A549 (cell line): ENCODE data around the gene NKRF. TPM values are rescaled to one million over a fixed set of nuclear protein-coding genes. Genes with fewer than 3 reads are reported as not detected.

ENCODE experiments used
- ATAC-seq, 2 experiments: fragments of 200-7000 bp in 1 of 2; fragments of >200 bp in 1 of 2; cut with Nextera tagmentation in 1 of 2; cut with Tn5 transposase in 1 of 2; 3 replicates each; pipeline versions ENCODE4 v1.8.0 to v1.9.1; 2018 to 2020; ENCODE audit warnings: mild to moderate bottlenecking in 1 of 2, moderate library complexity in 1 of 2
- CTCF ChIA-PET: fragments of 300-600 bp; sonication (Branson Sonifier 250); formaldehyde crosslinking; extraction: SDS; loops from one replicate; lab custom pipeline; 2021; ENCODE audit warnings: antibody characterized with exemption, inconsistent platforms; lab: Yijun Ruan, JAX
- POLR2A ChIA-PET: fragments of 350-600 bp; formaldehyde crosslinking; extraction: SDS; loops from one replicate; lab custom pipeline; 2021; ENCODE audit warnings: antibody characterized with exemption, inconsistent platforms; lab: Yijun Ruan, JAX
- DNase-seq, 2 experiments: peaks; one replicate each; pipeline versions ENCODE4 v3.0.0 to v3.0.0-alpha.2; 2011 to 2016; ENCODE audit warnings: low read depth in 1 of 2, low spot score in 1 of 2
- FAIRE-seq: peaks from 2 replicates; lab custom pipeline; 2011; peaks lifted over from hg19 to GRCh38; lab: Jason Lieb, UNC
- H3K27ac ChIP-seq, 2 experiments: fragments of >200 bp; sonication (Bioruptor Twin); formaldehyde crosslinking; 3 replicates each; pipeline ENCODE4 v1.5.1; 2016 to 2017
- H3K4me1 ChIP-seq: fragments of >200 bp; sonication (Bioruptor Twin); formaldehyde crosslinking; 3 replicates; pipeline ENCODE4 v1.6.1; 2016
- H3K4me2 ChIP-seq: fragments of >200 bp; sonication (Bioruptor Twin); formaldehyde crosslinking; 3 replicates; pipeline ENCODE4 v1.6.1; 2016
- H3K4me3 ChIP-seq: fragments of >200 bp; sonication (Bioruptor Twin); formaldehyde crosslinking; 3 replicates; pipeline ENCODE4 v1.5.1; 2016
- H3K9me3 ChIP-seq: fragments of >200 bp; sonication (Bioruptor Twin); formaldehyde crosslinking; 3 replicates; pipeline ENCODE4 v1.6.1; 2016
- CHD2 ChIP-seq: fragments of 150-350 bp; IDR thresholded peaks from 2 replicates; pipeline ENCODE4 v1.6.1; 2014; ENCODE audit warnings: low read length; ENCODE audit not compliant: partially characterized antibody
- CHD4 ChIP-seq: fragments of 200-600 bp; sonication (generic); IDR thresholded peaks from 2 replicates; pipeline ENCODE4 v1.6.1; 2016; ENCODE audit warnings: antibody characterized with exemption, mild to moderate bottlenecking, borderline replicate concordance
- CTCF ChIP-seq: fragments of >200 bp; sonication (Bioruptor Twin); formaldehyde crosslinking; IDR thresholded peaks from 3 replicates; pipeline ENCODE4 v1.5.1; 2016
- ESRRA ChIP-seq: fragments of 150-350 bp; IDR thresholded peaks from 2 replicates; pipeline ENCODE4 v1.6.1; 2014; ENCODE audit warnings: mild to moderate bottlenecking, low read length, borderline replicate concordance
- FOXS1 ChIP-seq: fragments of 250-450 bp; sonication (Bioruptor Pico); IDR thresholded peaks from 2 replicates; pipeline ENCODE4 v1.5.0; 2020; ENCODE audit warnings: mild to moderate bottlenecking, moderate library complexity
- GATA3 ChIP-seq: IDR thresholded peaks from 2 replicates; pipeline ENCODE4 v1.6.1; 2012; ENCODE audit warnings: borderline replicate concordance
- HOXA7 ChIP-seq: fragments of 250-450 bp; sonication (Bioruptor Pico); IDR thresholded peaks from 2 replicates; pipeline ENCODE4 v1.5.0; 2020; ENCODE audit warnings: mild to moderate bottlenecking, moderate library complexity
- HOXB13 ChIP-seq: fragments of 250-450 bp; sonication (Bioruptor Pico); IDR thresholded peaks from 2 replicates; pipeline ENCODE4 v1.5.0; 2020; ENCODE audit warnings: low read depth, mild to moderate bottlenecking, moderate library complexity
- HOXB5 ChIP-seq: fragments of 250-450 bp; sonication (Bioruptor Pico); IDR thresholded peaks from 2 replicates; pipeline ENCODE4 v1.5.0; 2020; ENCODE audit warnings: mild to moderate bottlenecking, moderate library complexity
- JUNB ChIP-seq: fragments of >200 bp; sonication (Bioruptor Twin); formaldehyde crosslinking; IDR thresholded peaks from 2 replicates; pipeline ENCODE4 v1.6.1; 2016
- KDM1A ChIP-seq: fragments of 200-600 bp; sonication (generic); IDR thresholded peaks from 2 replicates; pipeline ENCODE4 v1.6.1; 2016; ENCODE audit warnings: low read depth, mild to moderate bottlenecking
- KDM5A ChIP-seq: fragments of 200-600 bp; sonication (generic); IDR thresholded peaks from 2 replicates; pipeline ENCODE4 v1.6.1; 2016; ENCODE audit warnings: antibody characterized with exemption, mild to moderate bottlenecking
- MAX ChIP-seq: IDR thresholded peaks from 2 replicates; pipeline ENCODE4 v1.6.1; 2012
- MAZ ChIP-seq: fragments of 150-350 bp; IDR thresholded peaks from 2 replicates; pipeline ENCODE4 v1.6.1; 2014; ENCODE audit warnings: antibody characterized with exemption, low read depth, low read length, borderline replicate concordance
- MYC ChIP-seq: IDR thresholded peaks from 2 replicates; pipeline ENCODE4 v1.6.1; 2012; ENCODE audit warnings: mild to moderate bottlenecking, inconsistent platforms, low read length, improper control_type of control experiment, borderline replicate concordance
- PHF8 ChIP-seq: fragments of 200-600 bp; sonication (generic); IDR thresholded peaks from 2 replicates; pipeline ENCODE4 v1.6.1; 2016; ENCODE audit warnings: low read depth, mild to moderate bottlenecking, antibody characterized with exemption, moderate library complexity, borderline replicate concordance
- POLR2AphosphoS2 ChIP-seq: conservative IDR thresholded peaks from 2 replicates; pipeline ENCODE4 v1.6.1; 2012; ENCODE audit warnings: low read length, improper control_type of control experiment, inconsistent platforms
- SREBF2 ChIP-seq: fragments of 450-650 bp; IDR thresholded peaks from 2 replicates; pipeline ENCODE4 v1.6.1; 2014; ENCODE audit warnings: mild to moderate bottlenecking, moderate library complexity
- ZC3H11A ChIP-seq: fragments of 450-650 bp; IDR thresholded peaks from 2 replicates; pipeline ENCODE4 v1.6.1; 2014; ENCODE audit warnings: antibody characterized with exemption, mild to moderate bottlenecking
- ZNF302 ChIP-seq: fragments of 250-450 bp; sonication (Bioruptor Pico); IDR thresholded peaks from 2 replicates; pipeline ENCODE4 v1.9.0; 2021; ENCODE audit warnings: inconsistent platforms, mild to moderate bottlenecking, moderate library complexity
- WGBS: methylation state at CpG from one replicate; pipeline ENCODE4 v1.1.6; 2017; ENCODE audit errors: missing lambda C conversion rate; 5-methylcytosine and 5-hydroxymethylcytosine counted together
- polyA plus RNA-seq, 4 experiments: library from polyadenylated mRNA; depleted of rRNA in 3 of 4; stranded (reverse); fragments of >200 nt; fragmentation: RNase III in 1 of 4; extraction: RNeasy Plus Mini Kit Qiagen cat#74134 plus additional on column Dnase treatment in 1 of 4; gene quantifications; 2 replicates in 3 of 4; 3 replicates in 1 of 4; pipeline ENCODE4 v1.2.3, GENCODE V29; 2011 to 2017
- TF ChIP-seq, protein P1 (sequence below): fragments of 250-450 bp; sonication (Bioruptor Pico); IDR thresholded peaks from 2 replicates; pipeline ENCODE4 v1.5.0; 2020; ENCODE audit warnings: low read depth, mild to moderate bottlenecking, moderate library complexity
- TF ChIP-seq, protein P2 (sequence below): IDR thresholded peaks from 2 replicates; pipeline ENCODE4 v1.6.1; 2012

The NKRF gene
- polyA plus RNA-seq, 2 of the 4 experiments (the other 2 are of a cell fraction): 14.7 to 16.2 TPM

- FAIRE-seq (no peak), DNase-seq (no peak), ATAC-seq (no peak)
- H3K27ac ChIP-seq: no peak overlapping the region
- 76% methylated on average over 6 of the region's 9 CpGs for WGBS
- TF ChIP-seq HOXB13 (no peak), MAX (no peak), JUNB (no peak), ZNF302 (CRISPR knock-in tag) (no peak), CTCF (no peak), ESRRA (no peak), KDM1A (no peak), ZC3H11A (no peak), FOXS1 (CRISPR knock-in tag) (no peak), SREBF2 (no peak), MAZ (no peak), CHD4 (no peak), KDM5A (no peak)
- H3K9me3 ChIP-seq: no peaks in the 10 kb centered on the region
- no peak overlapping the region for H3K4me3 ChIP-seq
- CTCF ChIA-PET: interaction anchor here (0.9 to 2.0 kb wide), 5 partner anchors 19 to 127 kb away, joined by 3 to 7 read pairs (median 4); no protein-coding TSS in a partner anchor
- POLR2A ChIA-PET: interaction anchor here (0.9 kb wide), 1 partner anchor 155 kb away, joined by 3 read pairs; the partner anchor contains the start of gene SOWAHD
- peaks cover 7% of the 10 kb centered on the region; the same call in 2 of the 3 replicates for H3K4me1 ChIP-seq
- H3K4me2 ChIP-seq: no peak overlapping the region
Measured at GRCh38 chrX:119602701-119603255, 3.4 kb downstream of the NKRF start.

DNA sequence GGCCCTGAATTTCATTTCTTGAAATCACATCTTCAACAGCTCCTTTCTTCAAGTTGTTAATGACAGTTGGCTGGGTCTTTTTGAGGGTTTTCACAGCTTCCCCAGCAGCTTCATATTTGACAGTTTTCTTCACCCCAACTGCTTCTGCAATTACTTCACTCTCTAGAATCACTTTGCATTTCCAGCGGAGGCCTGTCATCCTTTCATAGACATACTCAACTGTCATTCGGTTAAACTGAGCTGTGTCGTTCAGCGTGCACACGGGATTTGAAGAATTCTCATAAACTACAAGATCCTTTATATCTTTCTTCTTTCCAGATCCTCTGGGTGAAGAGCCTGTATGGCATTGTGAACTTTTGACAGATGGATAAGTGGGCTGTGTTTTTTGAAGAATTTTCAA is 16.4 kb downstream of the NKRF start:
- H3K4me2 ChIP-seq: no peak overlapping the region
- TF ChIP-seq MAZ: no peak
- TF ChIP-seq, protein P1, sequence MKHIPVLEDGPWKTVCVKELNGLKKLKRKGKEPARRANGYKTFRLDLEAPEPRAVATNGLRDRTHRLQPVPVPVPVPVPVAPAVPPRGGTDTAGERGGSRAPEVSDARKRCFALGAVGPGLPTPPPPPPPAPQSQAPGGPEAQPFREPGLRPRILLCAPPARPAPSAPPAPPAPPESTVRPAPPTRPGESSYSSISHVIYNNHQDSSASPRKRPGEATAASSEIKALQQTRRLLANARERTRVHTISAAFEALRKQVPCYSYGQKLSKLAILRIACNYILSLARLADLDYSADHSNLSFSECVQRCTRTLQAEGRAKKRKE (CRISPR knock-in tag): no peak
- TF ChIP-seq HOXA7 (CRISPR knock-in tag): no peak
- no peak for TF ChIP-seq MAX
- TF ChIP-seq, protein P2, sequence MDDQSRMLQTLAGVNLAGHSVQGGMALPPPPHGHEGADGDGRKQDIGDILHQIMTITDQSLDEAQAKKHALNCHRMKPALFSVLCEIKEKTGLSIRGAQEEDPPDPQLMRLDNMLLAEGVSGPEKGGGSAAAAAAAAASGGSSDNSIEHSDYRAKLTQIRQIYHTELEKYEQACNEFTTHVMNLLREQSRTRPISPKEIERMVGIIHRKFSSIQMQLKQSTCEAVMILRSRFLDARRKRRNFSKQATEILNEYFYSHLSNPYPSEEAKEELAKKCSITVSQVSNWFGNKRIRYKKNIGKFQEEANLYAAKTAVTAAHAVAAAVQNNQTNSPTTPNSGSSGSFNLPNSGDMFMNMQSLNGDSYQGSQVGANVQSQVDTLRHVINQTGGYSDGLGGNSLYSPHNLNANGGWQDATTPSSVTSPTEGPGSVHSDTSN: no peak
- TF ChIP-seq JUNB: no peak
- TF ChIP-seq PHF8: no peak
- TF ChIP-seq KDM1A: no peak
- TF ChIP-seq GATA3: no peak
- 92% methylated on average over 5 of the region's 5 CpGs for WGBS
- H3K4me3 ChIP-seq: no peak overlapping the region
- no peak for FAIRE-seq
- CTCF ChIA-PET: interaction anchor here (1.3 kb wide), 1 partner anchor 16 kb away, joined by 3 read pairs; no protein-coding TSS in a partner anchor
- POLR2A ChIA-PET: interaction anchor here (1.2 kb wide), 1 partner anchor 16 kb away, joined by 3 read pairs; no protein-coding TSS in a partner anchor
- no peak overlapping the region for H3K27ac ChIP-seq
- DNase-seq: no peak
- H3K4me1 ChIP-seq: no peaks in the 10 kb centered on the region
- no peak for ATAC-seq
- H3K9me3 ChIP-seq: no peaks in the 10 kb centered on the region

- no peak overlapping the region for H3K4me2 ChIP-seq
- DNase-seq (no peak), FAIRE-seq (peak; percentile 89), ATAC-seq (no peak)
- WGBS: 84% methylated on average over 2 of the region's 2 CpGs
- H3K27ac ChIP-seq: no peak overlapping the region
- ChIA-PET POLR2A (interaction anchor here (1.0 to 1.3 kb wide), 3 partner anchors 9 to 208 kb away, joined by 4 to 8 read pairs (median 4); partner anchors contain the start of gene RPL39), CTCF (interaction anchor here (0.7 to 1.9 kb wide), 6 partner anchors 19 to 196 kb away, joined by 3 to 6 read pairs (median 4); partner anchors contain the start of gene NKRF)
- no peak for TF ChIP-seq MYC
- TF ChIP-seq HOXB5: no peak
- TF ChIP-seq CHD2: no peak
- TF ChIP-seq, protein P1 (CRISPR knock-in tag): no peak
- TF ChIP-seq PHF8: no peak
- TF ChIP-seq POLR2AphosphoS2: no peak
- no peaks in the 10 kb centered on the region for H3K4me1 ChIP-seq
- H3K9me3 ChIP-seq: no peaks in the 10 kb centered on the region
- H3K4me3 ChIP-seq: no peak overlapping the region
Measured at GRCh38 chrX:119583431-119584059, 22.7 kb downstream of the NKRF start.
